Small intestine (tissue), 7 donors: ENCODE results near the gene SLC12A7. TPM values are rescaled to one million over a fixed set of nuclear protein-coding genes. Genes with fewer than 3 reads are reported as not detected.

Experiments used
- DNase-seq, 2 donors: peaks; one replicate each; pipeline versions ENCODE4 v3.0.0 to v3.0.0-alpha.2; 2013
- FAIRE-seq: peaks from 2 replicates; lab custom pipeline; 2012; peaks lifted over from hg19 to GRCh38; lab: Jason Lieb, UNC
- H3K27ac ChIP-seq, 3 donors: one replicate each; pipeline ENCODE4 v1.5.1; 2013; ENCODE audit warnings: low read length in 2 of 3, mild to moderate bottlenecking in 2 of 3, control low read depth in 1 of 3, inconsistent platforms in 1 of 3, low read depth in 1 of 3, moderate library complexity in 1 of 3
- H3K27me3 ChIP-seq, 3 donors: one replicate each; pipeline ENCODE4 v1.6.1; 2013; ENCODE audit warnings: low read length in 3 of 3, inconsistent platforms in 1 of 3; ENCODE audit not compliant: control insufficient read depth in 3 of 3, insufficient read depth in 3 of 3
- H3K36me3 ChIP-seq, 3 donors: one replicate each; pipeline ENCODE4 v1.6.1; 2013; ENCODE audit warnings: low read length in 3 of 3, inconsistent platforms in 1 of 3, low read depth in 1 of 3, mild to moderate bottlenecking in 1 of 3, moderate library complexity in 1 of 3; ENCODE audit not compliant: control insufficient read depth in 3 of 3, insufficient read depth in 2 of 3
- H3K4me1 ChIP-seq, 3 donors: one replicate each; pipeline ENCODE4 v1.6.1; 2013; ENCODE audit warnings: low read length in 2 of 3, inconsistent platforms in 1 of 3, low read depth in 1 of 3, mild to moderate bottlenecking in 1 of 3, moderate library complexity in 1 of 3; ENCODE audit not compliant: control insufficient read depth in 3 of 3, insufficient read depth in 2 of 3
- H3K4me3 ChIP-seq, 3 donors: one replicate each; pipeline ENCODE4 v1.5.1; 2013; ENCODE audit warnings: low read length in 3 of 3, control low read depth in 1 of 3, inconsistent platforms in 1 of 3, low read depth in 1 of 3, mild to moderate bottlenecking in 1 of 3, moderate library complexity in 1 of 3
- H3K9me3 ChIP-seq, 2 donors: one replicate each; pipeline ENCODE4 v1.6.1; 2013; ENCODE audit warnings: low read depth in 1 of 2, low read length in 1 of 2; ENCODE audit not compliant: control insufficient read depth in 2 of 2, insufficient read depth in 1 of 2
- WGBS, 3 donors: extraction: QIAGEN DNeasy Blood & Tissue Kit; methylation state at CpG; one replicate each; pipeline ENCODE4 v1.1.7; 2013; 5-methylcytosine and 5-hydroxymethylcytosine counted together
- polyA plus RNA-seq, 4 donors: library from polyadenylated mRNA; stranded (reverse) in 3 of 4; unstranded in 1 of 4; fragments of 200-250 nt in 3 of 4; fragments of 120-200 nt in 1 of 4; gene quantifications; one replicate each; pipeline versions ENCODE4 v1.2.1 to v1.2.3, GENCODE V29; 2013
- donor health status: healthy with polysubstance abuse.
- donor health status: control.
- donor health status: control.
- donor health status: Bipolar disorder and iron deficiency.
- donor health status: healthy.

The SLC12A7 gene
- polyA plus RNA-seq, 4 donors, result 32.7 to 79.9 (median 44.5) TPM

DNA sequence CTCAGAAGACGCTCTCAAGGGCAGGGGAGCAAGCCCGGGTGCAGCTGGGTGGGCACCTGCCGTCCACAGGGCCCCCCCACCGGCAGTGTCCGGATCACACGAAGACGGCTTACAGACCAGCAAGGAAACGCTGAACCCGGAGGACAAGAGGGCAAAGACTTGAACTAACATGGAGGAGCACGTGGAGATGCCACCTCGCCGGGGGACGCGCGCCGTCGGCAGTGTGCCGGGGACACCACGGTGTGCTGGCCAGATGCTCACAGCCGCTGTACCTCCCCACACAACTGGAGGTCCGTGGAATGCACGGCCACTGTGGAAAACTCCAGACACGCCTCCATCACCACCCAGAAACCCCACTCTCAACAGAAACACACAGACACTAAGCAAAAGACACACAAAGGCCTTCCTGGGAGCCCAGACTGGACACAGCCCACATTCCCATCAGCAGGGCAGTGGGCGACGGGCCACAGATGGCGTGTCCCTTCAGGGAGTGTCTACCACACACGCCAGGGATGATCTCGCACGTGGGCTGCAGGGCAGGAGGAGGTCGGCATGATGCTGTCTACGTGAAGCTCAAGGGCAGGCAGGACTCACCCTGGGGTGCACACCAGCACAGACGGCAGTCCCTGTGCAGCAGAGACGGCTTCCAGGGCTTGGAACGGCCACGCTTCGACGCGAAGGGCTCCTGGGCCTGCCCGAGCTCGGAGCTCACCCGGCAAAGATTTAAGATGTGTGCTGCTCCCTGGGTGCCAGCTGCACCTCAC is 8.6 kb upstream of the SLC12A7 start:
- no peak overlapping the region for H3K27ac ChIP-seq
- no peak overlapping the region for H3K4me3 ChIP-seq
- FAIRE-seq, result no peak
- no peaks in the 10 kb centered on the region for H3K27me3 ChIP-seq
- no peaks in the 10 kb centered on the region for H3K36me3 ChIP-seq
- peaks cover 5 to 45% (median 6%) of the 10 kb centered on the region in 3 donors for H3K4me1 ChIP-seq
- WGBS, 3 donors, result 84 to 90% (median 87%) methylated on average over 41 of the region's 41 CpGs
- H3K9me3 ChIP-seq, result no peaks in the 10 kb centered on the region
- DNase-seq, result no peak

DNA sequence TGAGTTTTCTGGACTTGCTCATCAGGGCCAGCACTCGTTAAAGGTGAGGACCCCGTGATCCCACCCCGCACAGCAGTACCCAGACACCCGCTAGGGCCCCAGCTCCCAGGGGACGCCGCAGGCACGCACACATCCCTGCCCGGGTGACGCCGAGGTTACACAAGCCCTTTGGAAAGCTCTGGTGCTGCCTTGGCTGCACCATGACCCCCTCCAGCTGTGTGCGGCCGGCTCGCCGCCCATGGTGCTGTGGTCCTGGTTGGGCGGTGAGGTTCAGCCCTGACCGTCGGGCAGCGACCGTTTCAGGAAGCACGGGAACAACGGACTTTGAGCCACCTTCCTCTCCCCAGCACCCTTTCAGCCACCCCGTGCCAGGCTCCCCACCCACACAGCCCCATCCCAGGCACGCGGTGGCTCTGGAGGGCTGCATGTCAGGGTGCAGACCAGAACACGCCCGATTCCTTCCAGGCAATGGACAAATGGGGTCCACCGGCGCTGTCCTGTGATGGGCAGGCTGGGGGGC is 7.5 kb upstream of the SLC12A7 start:
- no peak for FAIRE-seq
- WGBS, 3 donors, result 13 to 68% (median 43%) methylated on average over 28 of the region's 28 CpGs
- Histone ChIP-seq H3K27ac (peak overlapping the region in 2 of 3 donors; percentile 74 to 85), H3K4me1 (peaks cover 5 to 41% (median 6%) of the 10 kb centered on the region in 3 donors), H3K4me3 (no peak overlapping the region), H3K9me3 (no peaks in the 10 kb centered on the region), H3K36me3 (peaks cover 0 to 5% (median 0%) of the 10 kb centered on the region in 3 donors), H3K27me3 (no peaks in the 10 kb centered on the region)
- peak; percentile 70 to 90 for DNase-seq

DNA sequence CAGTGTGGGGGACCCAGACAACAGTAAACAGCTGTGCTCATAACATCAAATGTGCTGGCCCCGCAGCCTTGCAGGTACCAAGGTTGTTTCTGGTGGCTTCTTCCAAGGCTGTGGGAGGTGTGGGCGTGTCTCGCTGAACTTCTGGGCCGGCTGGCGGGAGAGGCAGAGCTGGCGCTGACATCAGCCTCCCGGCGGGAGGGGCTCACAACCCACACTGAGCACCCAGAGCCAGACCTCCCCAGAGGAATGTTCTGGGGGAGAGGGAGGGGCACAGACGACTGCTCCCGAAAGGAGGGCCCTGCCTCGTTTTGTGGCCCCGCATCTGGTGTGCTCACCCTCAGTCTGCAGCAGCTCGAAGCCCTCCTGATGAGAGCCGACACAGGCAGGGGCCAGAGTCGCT is 6.9 kb upstream of the SLC12A7 start:
- FAIRE-seq, result no peak
- Histone ChIP-seq H3K27ac (peak overlapping the region; percentile 50 to 85 (median 74)), H3K27me3 (no peaks in the 10 kb centered on the region), H3K4me3 (no peak overlapping the region), H3K9me3 (no peaks in the 10 kb centered on the region), H3K4me1 (peaks cover 5 to 35% (median 6%) of the 10 kb centered on the region in 3 donors), H3K36me3 (peaks cover 0 to 7% (median 0%) of the 10 kb centered on the region in 3 donors)
- DNase-seq, result peak; percentile 82 to 83
- 16 to 31% (median 26%) methylated on average over 15 of the region's 15 CpGs for WGBS, 3 donors

DNA sequence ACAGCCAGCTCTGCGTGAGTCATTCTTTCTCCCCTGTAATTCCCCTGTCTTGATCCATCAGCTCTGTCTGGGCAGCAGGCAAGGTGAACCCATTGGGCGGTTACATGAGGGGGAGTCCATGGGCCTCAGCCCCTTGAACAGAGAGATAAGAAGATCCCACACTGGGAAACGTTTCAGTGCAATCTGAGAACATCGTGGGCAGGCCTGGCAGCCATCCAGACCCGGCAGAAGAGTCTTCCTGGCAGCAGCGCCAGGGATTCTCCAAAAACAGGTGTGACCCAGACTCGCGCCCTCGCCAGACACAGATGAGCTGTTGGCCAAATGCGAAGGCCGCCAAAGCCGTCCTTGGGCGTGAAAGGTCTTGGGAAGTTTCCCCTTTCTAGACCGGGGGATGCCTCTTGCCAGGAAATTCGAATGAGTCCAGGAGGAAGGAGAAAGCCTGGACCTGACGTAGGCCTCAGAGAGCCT is 6.4 kb upstream of the SLC12A7 start:
- H3K4me1 ChIP-seq, result peaks cover 5 to 30% (median 6%) of the 10 kb centered on the region in 3 donors
- 22 to 38% (median 35%) methylated on average over 16 of the region's 16 CpGs for WGBS, 3 donors
- no peak overlapping the region for H3K4me3 ChIP-seq
- peak overlapping the region in 2 of 3 donors; percentile 50 to 74 for H3K27ac ChIP-seq
- peaks cover 0 to 7% (median 0%) of the 10 kb centered on the region in 3 donors for H3K36me3 ChIP-seq
- FAIRE-seq (no peak), DNase-seq (peak in 1 of 2 donors; percentile 40)
- H3K9me3 ChIP-seq, result no peaks in the 10 kb centered on the region
- no peaks in the 10 kb centered on the region for H3K27me3 ChIP-seq

DNA sequence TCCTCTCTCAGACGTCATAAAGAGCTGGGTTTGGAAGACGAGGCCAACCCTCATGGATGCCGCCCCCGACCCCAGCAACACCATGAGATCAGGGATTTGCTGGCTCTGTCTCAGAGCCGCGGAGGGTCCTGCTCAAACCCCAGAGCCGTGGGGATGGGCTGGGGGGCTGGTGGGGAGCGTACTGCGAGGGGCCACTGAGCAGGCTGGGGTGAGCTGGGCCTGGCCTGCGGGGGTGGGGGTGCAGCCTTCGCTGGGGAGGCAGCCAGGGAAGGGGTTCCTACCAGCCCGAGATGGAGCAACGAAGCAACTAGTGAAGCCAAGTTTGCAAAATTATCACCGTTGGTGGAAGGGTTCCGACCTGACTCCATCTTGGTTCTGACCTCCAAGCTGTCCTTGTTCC is 5.1 kb upstream of the SLC12A7 start:
- WGBS, 3 donors, result 90 to 92% (median 91%) methylated on average over 15 of the region's 15 CpGs
- Histone ChIP-seq H3K4me3 (no peak overlapping the region), H3K4me1 (peaks cover 5 to 28% (median 6%) of the 10 kb centered on the region in 3 donors), H3K27ac (no peak overlapping the region), H3K36me3 (peaks cover 0 to 7% (median 0%) of the 10 kb centered on the region in 3 donors), H3K9me3 (no peaks in the 10 kb centered on the region), H3K27me3 (no peaks in the 10 kb centered on the region)
- no peak for FAIRE-seq
- no peak for DNase-seq

DNA sequence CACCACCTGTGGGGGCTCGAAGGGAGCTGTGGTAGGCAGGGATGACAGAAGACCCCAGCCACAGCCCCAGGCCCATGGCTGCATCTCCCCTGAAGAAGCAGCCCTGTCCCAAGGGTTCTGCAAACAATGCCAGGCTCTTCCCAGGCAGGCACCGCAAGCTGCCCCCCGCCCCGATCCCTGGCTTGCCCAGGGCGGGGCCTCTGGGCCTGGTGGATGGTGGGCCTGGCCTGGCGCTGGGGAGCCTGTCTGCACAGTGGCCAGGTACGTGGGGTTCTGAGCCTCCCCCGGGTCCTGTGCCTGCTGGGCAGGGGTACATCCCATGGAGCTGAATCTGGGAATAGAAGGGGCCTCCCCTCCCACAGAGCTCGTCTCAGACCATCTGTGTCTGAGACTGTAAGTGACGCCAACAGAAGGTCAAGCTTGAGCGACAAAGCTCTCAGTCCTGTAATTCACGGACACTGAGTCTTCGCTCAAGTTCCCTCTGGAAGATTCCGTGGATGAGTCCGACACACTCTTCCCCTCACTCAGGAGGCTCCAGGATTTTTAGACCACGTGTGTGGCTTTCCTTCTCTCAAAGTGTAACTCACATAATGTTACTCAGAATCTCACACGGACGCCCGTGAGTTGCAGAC is 4.4 kb upstream of the SLC12A7 start:
- 85 to 94% (median 92%) methylated on average over 18 to 19 of the region's 19 CpGs for WGBS, 3 donors
- H3K4me3 ChIP-seq, result no peak overlapping the region

DNA sequence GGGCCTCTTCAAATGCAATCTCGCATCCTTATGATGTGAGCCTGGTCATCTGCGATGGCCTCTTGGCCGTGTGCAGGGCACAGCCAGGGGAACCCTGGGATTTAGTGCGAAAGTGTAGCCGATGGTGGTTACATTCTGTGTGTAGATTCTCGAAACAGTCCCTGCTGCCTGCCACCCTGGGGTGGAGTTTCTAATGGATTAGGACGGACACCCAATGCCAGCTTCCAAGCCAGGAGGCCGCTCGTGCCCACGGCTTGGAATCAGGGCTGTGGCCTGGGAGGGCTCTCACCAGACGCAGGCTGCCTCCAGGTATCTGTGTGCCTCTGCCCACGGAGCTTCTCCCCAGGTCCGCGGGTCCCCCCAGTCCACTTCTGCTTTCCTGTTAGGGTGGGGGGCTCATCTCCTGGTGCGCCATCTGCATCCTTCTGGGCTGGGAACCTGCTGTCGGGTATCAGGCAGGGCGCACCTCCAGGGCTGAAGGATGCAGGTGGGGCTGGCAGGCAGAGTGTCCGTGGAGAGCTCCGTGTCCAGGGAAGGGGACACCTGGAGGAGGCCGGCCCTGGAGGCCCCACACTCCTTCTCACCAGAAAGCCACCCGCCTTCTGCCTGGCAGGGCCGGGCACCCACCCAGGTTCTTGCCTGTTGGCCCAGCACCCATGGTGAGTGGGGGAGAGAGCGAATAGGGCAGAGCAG is 3.4 kb upstream of the SLC12A7 start:
- H3K27me3 ChIP-seq, result no peaks in the 10 kb centered on the region
- H3K9me3 ChIP-seq, result no peaks in the 10 kb centered on the region
- FAIRE-seq (no peak), DNase-seq (no peak)
- no peak overlapping the region for H3K27ac ChIP-seq
- 94 to 96% (median 94%) methylated on average over 23 of the region's 23 CpGs for WGBS, 3 donors
- H3K4me1 ChIP-seq, result peaks cover 5 to 33% (median 6%) of the 10 kb centered on the region in 3 donors
- peaks cover 0 to 13% (median 0%) of the 10 kb centered on the region in 3 donors for H3K36me3 ChIP-seq
- no peak overlapping the region for H3K4me3 ChIP-seq

More for the DNA sequence above, 4.4 kb upstream of the SLC12A7 start:
- Histone ChIP-seq H3K27me3 (no peaks in the 10 kb centered on the region), H3K9me3 (no peaks in the 10 kb centered on the region), H3K36me3 (peaks cover 0 to 7% (median 0%) of the 10 kb centered on the region in 3 donors), H3K27ac (no peak overlapping the region), H3K4me1 (peaks cover 5 to 28% (median 6%) of the 10 kb centered on the region in 3 donors)
- no peak for DNase-seq
- FAIRE-seq, result no peak
